HEK293 (cell line): ENCODE measurements around the gene NINL.
A peak's percentile ranks its signal among the peaks of the same experiment; 100 is the strongest.

Source experiments
- EGR2 ChIP-seq: fragments of 450-650 bp; formaldehyde crosslinking; IDR thresholded peaks from 2 replicates; pipeline ENCODE4 v1.5.1; 2016; ENCODE audit warnings: low read depth, missing biosample characterization, missing genetic modification characterization
- HOXC10 ChIP-seq: sonication (generic); formaldehyde crosslinking; IDR thresholded peaks from 2 replicates; pipeline ENCODE4 v1.8.1; 2023; ENCODE audit warnings: mild to moderate bottlenecking, missing genetic modification reagents
- HOXD13 ChIP-seq: sonication (generic); formaldehyde crosslinking; IDR thresholded peaks from 2 replicates; pipeline ENCODE4 v1.8.0; 2022; ENCODE audit warnings: missing genetic modification reagents, borderline replicate concordance
- IKZF3 ChIP-seq: fragments of 450-650 bp; IDR thresholded peaks from 2 replicates; pipeline ENCODE4 v1.5.0; 2018; ENCODE audit warnings: missing biosample characterization, mild to moderate bottlenecking, missing genetic modification characterization, moderate library complexity
- INSM2 ChIP-seq: fragments of 450-650 bp; formaldehyde crosslinking; IDR thresholded peaks from 2 replicates; pipeline ENCODE4 v1.5.1; 2016; ENCODE audit warnings: missing biosample characterization, missing genetic modification characterization
- KLF17 ChIP-seq: fragments of 450-650 bp; formaldehyde crosslinking; IDR thresholded peaks from 2 replicates; pipeline ENCODE4 v1.5.1; 2016; ENCODE audit warnings: missing biosample characterization, missing genetic modification characterization
- KLF8 ChIP-seq: fragments of 450-650 bp; formaldehyde crosslinking; IDR thresholded peaks from 2 replicates; pipeline ENCODE4 v1.5.1; 2016; ENCODE audit warnings: missing biosample characterization, missing genetic modification characterization
- OSR2 ChIP-seq: fragments of 450-650 bp; formaldehyde crosslinking; IDR thresholded peaks from 2 replicates; pipeline ENCODE4 v1.5.1; 2016; ENCODE audit warnings: missing biosample characterization, missing genetic modification characterization
- PRDM1 ChIP-seq: fragments of 450-650 bp; formaldehyde crosslinking; IDR thresholded peaks from 2 replicates; pipeline ENCODE4; 2016; ENCODE audit warnings: missing biosample characterization, missing genetic modification characterization
- PRDM10 ChIP-seq: fragments of 450-650 bp; formaldehyde crosslinking; IDR thresholded peaks from 2 replicates; pipeline ENCODE4 v1.5.1; 2016; ENCODE audit warnings: missing biosample characterization, missing genetic modification characterization
- YY2 ChIP-seq: fragments of 450-650 bp; formaldehyde crosslinking; IDR thresholded peaks from 2 replicates; pipeline ENCODE4 v1.5.1; 2016; ENCODE audit warnings: missing biosample characterization, missing genetic modification characterization
- ZBTB17 ChIP-seq: fragments of 450-650 bp; formaldehyde crosslinking; IDR thresholded peaks from 2 replicates; pipeline ENCODE4 v1.5.1; 2016; ENCODE audit warnings: missing biosample characterization, missing genetic modification characterization
- ZFHX2 ChIP-seq: fragments of 450-650 bp; formaldehyde crosslinking; conservative IDR thresholded peaks from 2 replicates; pipeline ENCODE4 v1.5.1; 2016; ENCODE audit warnings: missing biosample characterization, missing genetic modification characterization
- ZIC2 ChIP-seq: fragments of 450-650 bp; formaldehyde crosslinking; IDR thresholded peaks from 2 replicates; pipeline ENCODE4 v1.5.1; 2016; ENCODE audit warnings: missing biosample characterization, missing genetic modification characterization
- ZNF140 ChIP-seq: fragments of 450-650 bp; formaldehyde crosslinking; IDR thresholded peaks from 2 replicates; pipeline ENCODE4 v1.5.1; 2016; ENCODE audit warnings: missing biosample characterization, missing genetic modification characterization
- ZNF24 ChIP-seq: fragments of 450-650 bp; formaldehyde crosslinking; IDR thresholded peaks from 2 replicates; pipeline ENCODE4 v1.5.1; 2016; ENCODE audit warnings: missing biosample characterization, missing genetic modification characterization
- ZNF266 ChIP-seq: fragments of 450-650 bp; formaldehyde crosslinking; IDR thresholded peaks from 2 replicates; pipeline ENCODE4 v1.5.1; 2016; ENCODE audit warnings: missing biosample characterization, missing genetic modification characterization, low read depth
- ZNF292 ChIP-seq: fragments of 450-650 bp; formaldehyde crosslinking; IDR thresholded peaks from 2 replicates; pipeline ENCODE4 v1.5.1; 2016; ENCODE audit warnings: low read depth, missing biosample characterization, missing genetic modification characterization, borderline replicate concordance
- ZNF37A ChIP-seq: fragments of 450-650 bp; IDR thresholded peaks from 2 replicates; pipeline ENCODE4 v1.5.1; 2018; ENCODE audit warnings: missing biosample characterization, missing genetic modification characterization
- ZNF391 ChIP-seq: fragments of 450-650 bp; formaldehyde crosslinking; IDR thresholded peaks from 2 replicates; pipeline ENCODE4 v1.5.1; 2016; ENCODE audit warnings: low read depth, missing biosample characterization, missing genetic modification characterization, borderline replicate concordance
- ZNF423 ChIP-seq: fragments of 450-650 bp; formaldehyde crosslinking; IDR thresholded peaks from 2 replicates; pipeline ENCODE4 v1.5.1; 2016; ENCODE audit warnings: missing biosample characterization, missing genetic modification characterization
- ZNF473 ChIP-seq: fragments of 450-650 bp; formaldehyde crosslinking; IDR thresholded peaks from 2 replicates; pipeline ENCODE4 v1.5.1; 2017; ENCODE audit warnings: missing biosample characterization, missing genetic modification characterization
- ZNF514 ChIP-seq: fragments of 450-650 bp; formaldehyde crosslinking; IDR thresholded peaks from 2 replicates; pipeline ENCODE4 v1.5.1; 2016; ENCODE audit warnings: missing biosample characterization, missing genetic modification characterization
- ZNF555 ChIP-seq: fragments of 450-650 bp; formaldehyde crosslinking; conservative IDR thresholded peaks from 2 replicates; pipeline ENCODE4 v1.5.1; 2017; ENCODE audit warnings: missing biosample characterization, mild to moderate bottlenecking, missing genetic modification characterization, inconsistent platforms
- ZNF561 ChIP-seq: fragments of 450-650 bp; IDR thresholded peaks from 2 replicates; pipeline ENCODE4 v1.5.1; 2018; ENCODE audit warnings: missing biosample characterization, missing genetic modification characterization, borderline replicate concordance
- ZNF623 ChIP-seq: fragments of 450-650 bp; formaldehyde crosslinking; IDR thresholded peaks from 2 replicates; pipeline ENCODE4 v1.5.1; 2016; ENCODE audit warnings: missing biosample characterization, missing genetic modification characterization
- ZNF624 ChIP-seq: fragments of 450-650 bp; formaldehyde crosslinking; IDR thresholded peaks from 2 replicates; pipeline ENCODE4 v1.5.1; 2017; ENCODE audit warnings: missing biosample characterization, missing genetic modification characterization
- ZNF654 ChIP-seq: fragments of 450-650 bp; formaldehyde crosslinking; IDR thresholded peaks from 2 replicates; pipeline ENCODE4 v1.5.1; 2016; ENCODE audit warnings: low read depth, missing biosample characterization, missing genetic modification characterization
- ZNF664 ChIP-seq: fragments of 450-650 bp; formaldehyde crosslinking; IDR thresholded peaks from 2 replicates; pipeline ENCODE4 v1.5.1; 2016; ENCODE audit warnings: missing biosample characterization, missing genetic modification characterization
- ZNF692 ChIP-seq: fragments of 450-650 bp; formaldehyde crosslinking; IDR thresholded peaks from 2 replicates; pipeline ENCODE4 v1.5.1; 2016; ENCODE audit warnings: missing biosample characterization, missing genetic modification characterization
- ZNF701 ChIP-seq: fragments of 450-650 bp; formaldehyde crosslinking; IDR thresholded peaks from 2 replicates; pipeline ENCODE4 v1.5.1; 2016; ENCODE audit warnings: missing biosample characterization, missing genetic modification characterization
- ZNF76 ChIP-seq: fragments of 450-650 bp; formaldehyde crosslinking; IDR thresholded peaks from 2 replicates; pipeline ENCODE4; 2016; ENCODE audit warnings: low read depth, missing biosample characterization, missing genetic modification characterization, borderline replicate concordance
- ZNF830 ChIP-seq: fragments of 450-650 bp; IDR thresholded peaks from 2 replicates; pipeline ENCODE4 v1.5.0; 2018; ENCODE audit warnings: missing biosample characterization, missing genetic modification characterization, low read depth, mild to moderate bottlenecking, moderate library complexity
- ZSCAN16 ChIP-seq: fragments of 450-650 bp; formaldehyde crosslinking; IDR thresholded peaks from 2 replicates; pipeline ENCODE4 v1.5.1; 2016; ENCODE audit warnings: missing biosample characterization, missing genetic modification characterization

Gene NINL

GRCh38 chr20:25407311-25408169, 177.8 kb downstream of the NINL start, which contains the start of gene GINS1 (continued):
- TF ChIP-seq ZNF140 (tag by site-specific recombination): no peak
- TF ChIP-seq ZNF266 (tag by site-specific recombination): no peak
- TF ChIP-seq ZNF623: no peak
- no peak for TF ChIP-seq ZNF664
- TF ChIP-seq INSM2 (tag by site-specific recombination): peak; percentile 98
- TF ChIP-seq ZNF692: peak; percentile 83
- peak; percentile 93 for TF ChIP-seq IKZF3 (tag by site-specific recombination)
- TF ChIP-seq ZIC2 (tag by site-specific recombination): no peak
- TF ChIP-seq YY2 (tag by site-specific recombination): peak; percentile 40; the same call in 1 of the 2 replicates
- no peak for TF ChIP-seq OSR2 (tag by site-specific recombination)
- peak; percentile 70; the same call in 1 of the 2 replicates for TF ChIP-seq KLF17 (tag by site-specific recombination)
- TF ChIP-seq ZNF473 (tag by site-specific recombination): no peak
- 0 out of 2 replicates have a peak, but pooled peaks have one; percentile 12 for TF ChIP-seq ZFHX2 (tag by site-specific recombination)
- no peak for TF ChIP-seq ZNF830
- no peak for TF ChIP-seq ZNF624 (tag by site-specific recombination)
- no peak for TF ChIP-seq ZSCAN16 (tag by site-specific recombination)
- TF ChIP-seq ZNF391: peak; percentile 54; the same call in 1 of the 2 replicates
- peak; percentile 32; the same call in 1 of the 2 replicates for TF ChIP-seq EGR2 (tag by site-specific recombination)
- peak; percentile 39; the same call in 1 of the 2 replicates for TF ChIP-seq PRDM1 (tag by site-specific recombination)
- peak; percentile 89 for TF ChIP-seq PRDM10
- peak; percentile 71; the same call in 1 of the 2 replicates for TF ChIP-seq ZNF76 (tag by site-specific recombination)
- TF ChIP-seq HOXC10: no peak
- TF ChIP-seq ZNF654 (tag by site-specific recombination): no peak
- TF ChIP-seq ZBTB17 (tag by site-specific recombination): peak; percentile 93
- TF ChIP-seq ZNF24 (tag by site-specific recombination): peak; percentile 72; the same call in 1 of the 2 replicates
- TF ChIP-seq ZNF37A (tag by site-specific recombination): no peak
- no peak for TF ChIP-seq ZNF514
- TF ChIP-seq ZNF701 (tag by site-specific recombination): no peak
- TF ChIP-seq ZNF292 (tag by site-specific recombination): no peak
- TF ChIP-seq ZNF555 (tag by site-specific recombination): no peak
- TF ChIP-seq ZNF561 (tag by site-specific recombination): no peak; the same call in 1 of the 2 replicates
- TF ChIP-seq ZNF423 (tag by site-specific recombination): no peak
- peak; percentile 98 for TF ChIP-seq KLF8 (tag by site-specific recombination)
- peak; percentile 63; the same call in 1 of the 2 replicates for TF ChIP-seq HOXD13 (CRISPR knock-in tag)
